ENCODE results near the gene PDS5B. TPM values are rescaled to one million over a fixed set of nuclear protein-coding genes. Genes with fewer than 3 reads are reported as not detected.
A peak's percentile ranks its signal among the peaks of the same experiment; 100 is the strongest.

The PDS5B gene
- total and polyA plus RNA-seq, 4 donors, result 39.1 to 136 (median 56.8) TPM

GRCh38 chr13:32616883-32617511, 30.7 kb downstream of the PDS5B start:
- Histone ChIP-seq H3K4me3 (ENCODE audit: low read depth, low read length) (no peak overlapping the region), H3K9me3 (ENCODE audit: control insufficient read depth, insufficient read depth, low read length) (peaks cover 7% of the 10 kb centered on the region), H3K36me3 (ENCODE audit: control insufficient read depth, insufficient read depth, low read length) (no peaks in the 10 kb centered on the region), H3K27me3 (ENCODE audit: control insufficient read depth, insufficient read depth, low read length) (no peaks in the 10 kb centered on the region), H3K27ac (ENCODE audit: low read depth, low read length) (no peak overlapping the region), H3K4me1 (ENCODE audit: control insufficient read depth, insufficient read depth, low read length) (no peaks in the 10 kb centered on the region)
- no peak for DNase-seq (ENCODE audit: low read depth in 4 of 6, low spot score in 6 of 6)
- WGBS (ENCODE audit: insufficient coverage), result 90% methylated on average over 2 of the region's 5 CpGs

- Histone ChIP-seq H3K36me3 (ENCODE audit: control insufficient read depth, insufficient read depth, low read length) (no peaks in the 10 kb centered on the region), H3K9me3 (ENCODE audit: control insufficient read depth, insufficient read depth, low read length) (peaks cover 5% of the 10 kb centered on the region), H3K4me3 (ENCODE audit: low read depth, low read length) (no peak overlapping the region), H3K4me1 (ENCODE audit: control insufficient read depth, insufficient read depth, low read length) (no peaks in the 10 kb centered on the region), H3K27me3 (ENCODE audit: control insufficient read depth, insufficient read depth, low read length) (no peaks in the 10 kb centered on the region), H3K27ac (ENCODE audit: low read depth, low read length) (no peak overlapping the region)
- 94% methylated on average over 2 of the region's 3 CpGs for WGBS (ENCODE audit: insufficient coverage)
- DNase-seq (ENCODE audit: low read depth in 4 of 6, low spot score in 6 of 6), result no peak
Measured at GRCh38 chr13:32622827-32623226, 36.6 kb downstream of the PDS5B start.

- Histone ChIP-seq H3K27ac (ENCODE audit: low read depth, low read length) (no peak overlapping the region), H3K27me3 (ENCODE audit: control insufficient read depth, insufficient read depth, low read length) (no peaks in the 10 kb centered on the region), H3K36me3 (ENCODE audit: control insufficient read depth, insufficient read depth, low read length) (no peaks in the 10 kb centered on the region), H3K4me3 (ENCODE audit: low read depth, low read length) (no peak overlapping the region), H3K4me1 (ENCODE audit: control insufficient read depth, insufficient read depth, low read length) (no peaks in the 10 kb centered on the region), H3K9me3 (ENCODE audit: control insufficient read depth, insufficient read depth, low read length) (peaks cover 2% of the 10 kb centered on the region)
- WGBS (ENCODE audit: insufficient coverage), result 80% methylated on average over 1 of the region's 1 CpG
- DNase-seq (ENCODE audit: low read depth in 4 of 6, low spot score in 6 of 6), result no peak
Measured at GRCh38 chr13:32624441-32624840, 38.2 kb downstream of the PDS5B start.

- H3K36me3 ChIP-seq (ENCODE audit: control insufficient read depth, insufficient read depth, low read length), result no peaks in the 10 kb centered on the region
- DNase-seq (ENCODE audit: low read depth in 4 of 6, low spot score in 6 of 6), result no peak
- H3K27ac ChIP-seq (ENCODE audit: low read depth, low read length), result no peak overlapping the region
- H3K4me1 ChIP-seq (ENCODE audit: control insufficient read depth, insufficient read depth, low read length), result no peaks in the 10 kb centered on the region
- H3K4me3 ChIP-seq (ENCODE audit: low read depth, low read length), result no peak overlapping the region
- WGBS (ENCODE audit: insufficient coverage), result 33% methylated on average over 1 of the region's 1 CpG
- no peaks in the 10 kb centered on the region for H3K27me3 ChIP-seq (ENCODE audit: control insufficient read depth, insufficient read depth, low read length)
- no peaks in the 10 kb centered on the region for H3K9me3 ChIP-seq (ENCODE audit: control insufficient read depth, insufficient read depth, low read length)
Measured at GRCh38 chr13:32627793-32628192, 41.5 kb downstream of the PDS5B start.

GRCh38 chr13:32629313-32629712, 43.1 kb downstream of the PDS5B start:
- no peaks in the 10 kb centered on the region for H3K27me3 ChIP-seq (ENCODE audit: control insufficient read depth, insufficient read depth, low read length)
- no peak overlapping the region for H3K27ac ChIP-seq (ENCODE audit: low read depth, low read length)
- no peak overlapping the region for H3K4me3 ChIP-seq (ENCODE audit: low read depth, low read length)
- H3K9me3 ChIP-seq (ENCODE audit: control insufficient read depth, insufficient read depth, low read length), result no peaks in the 10 kb centered on the region
- no peak for DNase-seq (ENCODE audit: low read depth in 4 of 6, low spot score in 6 of 6)
- no peaks in the 10 kb centered on the region for H3K4me1 ChIP-seq (ENCODE audit: control insufficient read depth, insufficient read depth, low read length)
- WGBS (ENCODE audit: insufficient coverage), result no CpG with 5 or more reads among the region's 2 CpGs
- no peaks in the 10 kb centered on the region for H3K36me3 ChIP-seq (ENCODE audit: control insufficient read depth, insufficient read depth, low read length)

- Histone ChIP-seq H3K9me3 (ENCODE audit: control insufficient read depth, insufficient read depth, low read length) (no peaks in the 10 kb centered on the region), H3K27me3 (ENCODE audit: control insufficient read depth, insufficient read depth, low read length) (no peaks in the 10 kb centered on the region), H3K36me3 (ENCODE audit: control insufficient read depth, insufficient read depth, low read length) (no peaks in the 10 kb centered on the region), H3K4me1 (ENCODE audit: control insufficient read depth, insufficient read depth, low read length) (no peaks in the 10 kb centered on the region), H3K4me3 (ENCODE audit: low read depth, low read length) (no peak overlapping the region), H3K27ac (ENCODE audit: low read depth, low read length) (no peak overlapping the region)
- no CpG with 5 or more reads among the region's 1 CpG for WGBS (ENCODE audit: insufficient coverage)
- no peak for DNase-seq (ENCODE audit: low read depth in 4 of 6, low spot score in 6 of 6)
Measured at GRCh38 chr13:32629866-32630265, 43.6 kb downstream of the PDS5B start.

GRCh38 chr13:32632343-32632909, 46.2 kb downstream of the PDS5B start:
- no CpG with 5 or more reads among the region's 3 CpGs for WGBS (ENCODE audit: insufficient coverage)
- no peaks in the 10 kb centered on the region for H3K9me3 ChIP-seq (ENCODE audit: control insufficient read depth, insufficient read depth, low read length)
- H3K36me3 ChIP-seq (ENCODE audit: control insufficient read depth, insufficient read depth, low read length), result no peaks in the 10 kb centered on the region

GRCh38 chr13:32636711-32637110, 50.5 kb downstream of the PDS5B start:
- DNase-seq (ENCODE audit: low read depth in 4 of 6, low spot score in 6 of 6), result peak in 1 of 6 donors; percentile 7
- Histone ChIP-seq H3K36me3 (ENCODE audit: control insufficient read depth, insufficient read depth, low read length) (no peaks in the 10 kb centered on the region), H3K4me1 (ENCODE audit: control insufficient read depth, insufficient read depth, low read length) (no peaks in the 10 kb centered on the region), H3K27ac (ENCODE audit: low read depth, low read length) (no peak overlapping the region), H3K4me3 (ENCODE audit: low read depth, low read length) (no peak overlapping the region), H3K27me3 (ENCODE audit: control insufficient read depth, insufficient read depth, low read length) (no peaks in the 10 kb centered on the region), H3K9me3 (ENCODE audit: control insufficient read depth, insufficient read depth, low read length) (no peaks in the 10 kb centered on the region)
- WGBS (ENCODE audit: insufficient coverage), result 60% methylated on average over 1 of the region's 1 CpG

More at GRCh38 chr13:32632343-32632909, 46.2 kb downstream of the PDS5B start:
- no peaks in the 10 kb centered on the region for H3K27me3 ChIP-seq (ENCODE audit: control insufficient read depth, insufficient read depth, low read length)
- H3K4me1 ChIP-seq (ENCODE audit: control insufficient read depth, insufficient read depth, low read length), result no peaks in the 10 kb centered on the region
- no peak overlapping the region for H3K27ac ChIP-seq (ENCODE audit: low read depth, low read length)
- no peak for DNase-seq (ENCODE audit: low read depth in 4 of 6, low spot score in 6 of 6)
- H3K4me3 ChIP-seq (ENCODE audit: low read depth, low read length), result no peak overlapping the region

- no peak overlapping the region for H3K27ac ChIP-seq (ENCODE audit: low read depth, low read length)
- WGBS (ENCODE audit: insufficient coverage), result no CpG with 5 or more reads among the region's 9 CpGs
- no peaks in the 10 kb centered on the region for H3K36me3 ChIP-seq (ENCODE audit: control insufficient read depth, insufficient read depth, low read length)
- DNase-seq (ENCODE audit: low read depth in 4 of 6, low spot score in 6 of 6), result no peak
- H3K4me3 ChIP-seq (ENCODE audit: low read depth, low read length), result no peak overlapping the region
- no peaks in the 10 kb centered on the region for H3K4me1 ChIP-seq (ENCODE audit: control insufficient read depth, insufficient read depth, low read length)
- H3K27me3 ChIP-seq (ENCODE audit: control insufficient read depth, insufficient read depth, low read length), result no peaks in the 10 kb centered on the region
- no peaks in the 10 kb centered on the region for H3K9me3 ChIP-seq (ENCODE audit: control insufficient read depth, insufficient read depth, low read length)
Measured at GRCh38 chr13:32638739-32639138, 52.5 kb downstream of the PDS5B start.

- Histone ChIP-seq H3K36me3 (ENCODE audit: control insufficient read depth, insufficient read depth, low read length) (no peaks in the 10 kb centered on the region), H3K4me1 (ENCODE audit: control insufficient read depth, insufficient read depth, low read length) (no peaks in the 10 kb centered on the region), H3K9me3 (ENCODE audit: control insufficient read depth, insufficient read depth, low read length) (no peaks in the 10 kb centered on the region), H3K27ac (ENCODE audit: low read depth, low read length) (no peak overlapping the region), H3K27me3 (ENCODE audit: control insufficient read depth, insufficient read depth, low read length) (no peaks in the 10 kb centered on the region), H3K4me3 (ENCODE audit: low read depth, low read length) (no peak overlapping the region)
- peak in 5 of 6 donors; percentile 20 to 87 (median 54) for DNase-seq (ENCODE audit: low read depth in 4 of 6, low spot score in 6 of 6)
- WGBS (ENCODE audit: insufficient coverage), result no CpG with 5 or more reads among the region's 4 CpGs
Measured at GRCh38 chr13:32639502-32640105, 53.4 kb downstream of the PDS5B start.

All from spinal cord (tissue), 10 donors.